Measurements from ENCODE around the gene ATXN7. TPM values are rescaled to one million over a fixed set of nuclear protein-coding genes. Genes with fewer than 3 reads are reported as not detected.

ATXN7 gene
- total and polyA plus RNA-seq, 2 of the 13 experiments (the other 11 are each of a cell fraction or from before 2014, with no cell fraction given): 13.8 to 20.0 TPM

DNA sequence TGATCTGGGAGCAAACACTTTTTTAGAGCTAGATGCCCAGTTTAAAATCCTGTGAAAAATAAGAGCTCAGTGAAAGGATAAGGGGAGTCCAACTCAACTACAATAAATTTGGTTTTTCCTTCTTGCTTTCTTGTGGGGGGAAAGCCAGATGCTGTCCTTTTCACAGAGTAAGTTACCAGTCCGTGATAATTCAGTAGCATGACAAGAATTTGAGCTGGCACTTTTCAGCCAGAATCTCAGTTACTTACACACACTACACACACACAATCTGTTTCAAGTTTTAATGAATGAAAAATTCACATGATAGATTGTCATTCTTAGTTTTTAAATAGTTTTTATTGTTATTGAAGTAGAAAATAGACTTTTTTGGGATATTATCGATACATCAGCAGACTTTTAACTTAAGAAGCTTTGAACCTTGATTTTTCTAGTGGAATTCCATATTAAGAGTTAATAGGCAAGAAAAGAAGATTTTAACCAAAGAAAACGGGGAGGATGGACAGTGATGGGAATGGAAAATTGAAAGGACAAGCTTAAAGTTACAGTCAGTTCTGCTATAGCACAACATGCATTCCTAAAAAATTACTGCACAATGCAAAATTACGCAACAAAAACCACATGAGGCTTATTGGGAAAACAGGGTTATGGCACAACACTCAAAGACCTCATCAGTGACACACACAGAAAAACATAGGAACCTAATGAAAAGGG is 112.6 kb downstream of the ATXN7 start (continued):
- TF ChIP-seq SOX13 (IDR thresholded peaks at IDR 0.05): no peak
- peak in 1 of 2 experiments; percentile 86; a peak in 2 of 4 replicates for TF ChIP-seq SOX13 (CRISPR knock-in tag; conservative IDR thresholded peaks at IDR 0.05 in 1 of 2, IDR thresholded peaks at IDR 0.05 in 1 of 2)
- 0 out of 2 replicates have a peak, but pooled peaks have one; percentile 14 for TF ChIP-seq BCL6 (CRISPR knock-in tag; IDR thresholded peaks at IDR 0.05)
- TF ChIP-seq, protein P1, sequence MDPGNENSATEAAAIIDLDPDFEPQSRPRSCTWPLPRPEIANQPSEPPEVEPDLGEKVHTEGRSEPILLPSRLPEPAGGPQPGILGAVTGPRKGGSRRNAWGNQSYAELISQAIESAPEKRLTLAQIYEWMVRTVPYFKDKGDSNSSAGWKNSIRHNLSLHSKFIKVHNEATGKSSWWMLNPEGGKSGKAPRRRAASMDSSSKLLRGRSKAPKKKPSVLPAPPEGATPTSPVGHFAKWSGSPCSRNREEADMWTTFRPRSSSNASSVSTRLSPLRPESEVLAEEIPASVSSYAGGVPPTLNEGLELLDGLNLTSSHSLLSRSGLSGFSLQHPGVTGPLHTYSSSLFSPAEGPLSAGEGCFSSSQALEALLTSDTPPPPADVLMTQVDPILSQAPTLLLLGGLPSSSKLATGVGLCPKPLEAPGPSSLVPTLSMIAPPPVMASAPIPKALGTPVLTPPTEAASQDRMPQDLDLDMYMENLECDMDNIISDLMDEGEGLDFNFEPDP (CRISPR knock-in tag; conservative IDR thresholded peaks at IDR 0.05): no peak
- TF ChIP-seq SAP130 (CRISPR knock-in tag; IDR thresholded peaks at IDR 0.05; ENCODE audit: low read depth): peak; percentile 53
- 0 out of 2 replicates have a peak, but pooled peaks have one; percentile 17 for TF ChIP-seq THAP11 (CRISPR knock-in tag; IDR thresholded peaks at IDR 0.05)
- TF ChIP-seq ZNF20 (CRISPR knock-in tag; IDR thresholded peaks at IDR 0.05): no peak
- 0 out of 2 replicates have a peak, but pooled peaks have one; percentile 25 for TF ChIP-seq SMAD3 (CRISPR knock-in tag; IDR thresholded peaks at IDR 0.05)
- TF ChIP-seq KLF12 (CRISPR knock-in tag; IDR thresholded peaks at IDR 0.05; ENCODE audit: borderline replicate concordance): no peak
- TF ChIP-seq ZNF3 (CRISPR knock-in tag; IDR thresholded peaks at IDR 0.05): no peak
- no peak for TF ChIP-seq TCF7 (IDR thresholded peaks at IDR 0.05; ENCODE audit: low read depth)
- TF ChIP-seq SALL2 (CRISPR knock-in tag; IDR thresholded peaks at IDR 0.05): no peak
- TF ChIP-seq ZKSCAN1 (IDR thresholded peaks at IDR 0.05; ENCODE audit: low read length): no peak
- TF ChIP-seq FOSL2 (CRISPR knock-in tag; IDR thresholded peaks at IDR 0.05): 0 out of 2 replicates have a peak, but pooled peaks have one; percentile 30
- no peak for TF ChIP-seq SOX6 (IDR thresholded peaks at IDR 0.05)
- TF ChIP-seq SOX6 (CRISPR knock-in tag; IDR thresholded peaks at IDR 0.05): peak; percentile 57; the same call in 1 of the 2 replicates
- TF ChIP-seq ZNF619 (CRISPR knock-in tag; IDR thresholded peaks at IDR 0.05): no peak
- 0 out of 2 replicates have a peak, but pooled peaks have one; percentile 20 for TF ChIP-seq MED1 (CRISPR knock-in tag; IDR thresholded peaks at IDR 0.05)
- no peak for TF ChIP-seq ZNF775 (CRISPR knock-in tag; IDR thresholded peaks at IDR 0.05; ENCODE audit: borderline replicate concordance)
- TF ChIP-seq FOSL1 (CRISPR knock-in tag; IDR thresholded peaks at IDR 0.05; ENCODE audit: borderline replicate concordance): no peak
- TF ChIP-seq SMAD1 (CRISPR knock-in tag; IDR thresholded peaks at IDR 0.05; ENCODE audit: borderline replicate concordance, low read depth): no peak
- TF ChIP-seq ZNF546 (CRISPR knock-in tag; conservative IDR thresholded peaks at IDR 0.05): no peak
- TF ChIP-seq KLF9 (CRISPR knock-in tag; IDR thresholded peaks at IDR 0.05; ENCODE audit: low read depth): no peak
- no peak for TF ChIP-seq ZNF563 (CRISPR knock-in tag; IDR thresholded peaks at IDR 0.05)
- TF ChIP-seq SOX5 (CRISPR knock-in tag; IDR thresholded peaks at IDR 0.05; ENCODE audit: borderline replicate concordance): peak; percentile 78; the same call in 1 of the 2 replicates
- no peak for TF ChIP-seq NR3C1 (CRISPR knock-in tag; IDR thresholded peaks at IDR 0.05)
- peak; percentile 68 for TF ChIP-seq GATAD2A (CRISPR knock-in tag; IDR thresholded peaks at IDR 0.05)
- TF ChIP-seq TARDBP (CRISPR knock-in tag; IDR thresholded peaks at IDR 0.05): no peak
- peak; percentile 25; the same call in 1 of the 2 replicates for TF ChIP-seq FOXA3 (CRISPR knock-in tag; IDR thresholded peaks at IDR 0.05)

All from HepG2 (cell line).